Erythroblast (primary cell): ENCODE measurements around the gene OR6P1.

Source experiments
- GATA1 ChIP-seq: IDR thresholded peaks from 2 replicates; pipeline ENCODE4 v1.6.1; 2011; ENCODE audit warnings: low read depth, mild to moderate bottlenecking, control low read depth, low read length, moderate library complexity
- POLR2A ChIP-seq: IDR thresholded peaks from 2 replicates; pipeline ENCODE4 v1.6.1; 2011; ENCODE audit warnings: mild to moderate bottlenecking, low read length

DNA sequence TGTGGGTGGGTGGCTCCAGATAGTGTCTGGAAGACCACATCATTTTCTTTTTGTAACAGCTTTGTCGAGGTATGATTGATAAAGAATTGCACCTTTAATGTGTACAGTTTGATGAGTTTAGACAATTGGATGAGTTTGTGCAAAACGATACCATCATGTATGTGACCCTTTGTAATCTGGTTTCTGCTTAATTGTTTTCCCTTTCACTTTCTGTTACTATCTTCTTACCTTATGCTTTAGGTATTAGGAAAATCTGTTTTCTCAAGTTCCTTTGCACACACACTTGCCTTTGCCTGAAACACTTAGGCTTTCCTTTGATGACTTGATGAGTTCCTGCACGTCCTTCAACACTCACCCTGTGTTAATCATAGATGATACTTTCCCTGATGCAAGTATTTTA, 41.5 kb upstream of the OR6P1 start:
- no peak for TF ChIP-seq POLR2A
- TF ChIP-seq GATA1 = no peak
